ENCODE measurements around the gene SMOC2. TPM values are rescaled to one million over a fixed set of nuclear protein-coding genes. Genes with fewer than 3 reads are reported as not detected.

The SMOC2 gene
- total RNA-seq, 4 donors from 2014 or later = 45.8 to 130 (median 84.0) TPM

DNA sequence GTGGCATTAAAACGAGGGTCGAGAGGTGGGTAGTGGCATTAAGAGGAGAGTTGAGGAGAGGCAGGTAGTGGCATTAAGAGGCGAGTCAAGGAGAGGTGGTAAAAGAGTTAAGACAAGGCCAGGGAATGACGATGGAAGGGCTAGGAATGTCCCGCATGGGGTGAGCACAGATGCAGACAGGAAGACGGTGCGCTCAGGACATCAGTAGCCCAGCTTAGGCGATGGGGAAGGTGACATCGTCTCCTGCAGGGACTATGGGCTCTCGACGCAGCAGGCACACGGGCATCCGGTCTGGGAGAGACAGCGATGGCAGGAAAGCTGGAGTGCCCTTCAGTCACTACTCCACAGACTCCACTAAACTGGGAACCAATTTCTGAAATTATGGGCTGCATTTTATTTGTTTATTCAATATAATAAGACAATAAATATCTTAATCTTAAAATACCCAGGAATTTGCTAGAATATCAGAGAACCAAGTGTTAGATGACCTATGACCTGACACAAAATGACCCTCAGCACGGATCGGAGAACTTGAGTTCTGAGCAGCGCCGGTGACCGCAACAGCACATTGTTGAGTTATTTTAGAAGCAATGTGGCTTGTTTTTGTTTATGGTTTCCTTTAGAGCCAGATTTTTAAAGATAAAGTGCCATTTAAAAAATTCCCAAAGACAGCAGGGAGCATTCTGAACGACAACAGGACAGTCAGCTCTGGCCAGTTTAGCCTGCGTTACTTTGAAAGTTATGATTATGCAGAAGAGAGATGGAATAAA is 177.7 kb downstream of the SMOC2 start:
- WGBS = 63% methylated on average over 20 of the region's 21 CpGs
- H3K27me3 ChIP-seq = no peaks in the 10 kb centered on the region
- no peaks in the 10 kb centered on the region for H3K9me3 ChIP-seq
- TF ChIP-seq POLR2AphosphoS5 (IDR thresholded peaks at IDR 0.05) (no peak), POLR2A (IDR thresholded peaks at IDR 0.05; ENCODE audit: low read depth) (no peak), EP300 (IDR thresholded peaks at IDR 0.05) (no peak)
- TF ChIP-seq, protein P1, sequence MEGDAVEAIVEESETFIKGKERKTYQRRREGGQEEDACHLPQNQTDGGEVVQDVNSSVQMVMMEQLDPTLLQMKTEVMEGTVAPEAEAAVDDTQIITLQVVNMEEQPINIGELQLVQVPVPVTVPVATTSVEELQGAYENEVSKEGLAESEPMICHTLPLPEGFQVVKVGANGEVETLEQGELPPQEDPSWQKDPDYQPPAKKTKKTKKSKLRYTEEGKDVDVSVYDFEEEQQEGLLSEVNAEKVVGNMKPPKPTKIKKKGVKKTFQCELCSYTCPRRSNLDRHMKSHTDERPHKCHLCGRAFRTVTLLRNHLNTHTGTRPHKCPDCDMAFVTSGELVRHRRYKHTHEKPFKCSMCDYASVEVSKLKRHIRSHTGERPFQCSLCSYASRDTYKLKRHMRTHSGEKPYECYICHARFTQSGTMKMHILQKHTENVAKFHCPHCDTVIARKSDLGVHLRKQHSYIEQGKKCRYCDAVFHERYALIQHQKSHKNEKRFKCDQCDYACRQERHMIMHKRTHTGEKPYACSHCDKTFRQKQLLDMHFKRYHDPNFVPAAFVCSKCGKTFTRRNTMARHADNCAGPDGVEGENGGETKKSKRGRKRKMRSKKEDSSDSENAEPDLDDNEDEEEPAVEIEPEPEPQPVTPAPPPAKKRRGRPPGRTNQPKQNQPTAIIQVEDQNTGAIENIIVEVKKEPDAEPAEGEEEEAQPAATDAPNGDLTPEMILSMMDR (IDR thresholded peaks at IDR 0.05) = no peak
- H3K4me1 ChIP-seq = peaks cover 0 to 47% (median 28%) of the 10 kb centered on the region in 4 donors
- DNase-seq (ENCODE audit: extremely low spot score) = no peak
- H3K4me3 ChIP-seq = no peak overlapping the region
- intact Hi-C loops (cut with DNase I) = loop anchor here (5.0 kb wide), 1 partner anchor 264 kb away; no protein-coding TSS in a partner anchor
- peak overlapping the region in 2 of 4 donors; percentile 7 to 10 for H3K27ac ChIP-seq (replicated peaks in 1 of 4)
- H3K36me3 ChIP-seq = peaks cover 0 to 4% (median 0%) of the 10 kb centered on the region in 4 donors

DNA sequence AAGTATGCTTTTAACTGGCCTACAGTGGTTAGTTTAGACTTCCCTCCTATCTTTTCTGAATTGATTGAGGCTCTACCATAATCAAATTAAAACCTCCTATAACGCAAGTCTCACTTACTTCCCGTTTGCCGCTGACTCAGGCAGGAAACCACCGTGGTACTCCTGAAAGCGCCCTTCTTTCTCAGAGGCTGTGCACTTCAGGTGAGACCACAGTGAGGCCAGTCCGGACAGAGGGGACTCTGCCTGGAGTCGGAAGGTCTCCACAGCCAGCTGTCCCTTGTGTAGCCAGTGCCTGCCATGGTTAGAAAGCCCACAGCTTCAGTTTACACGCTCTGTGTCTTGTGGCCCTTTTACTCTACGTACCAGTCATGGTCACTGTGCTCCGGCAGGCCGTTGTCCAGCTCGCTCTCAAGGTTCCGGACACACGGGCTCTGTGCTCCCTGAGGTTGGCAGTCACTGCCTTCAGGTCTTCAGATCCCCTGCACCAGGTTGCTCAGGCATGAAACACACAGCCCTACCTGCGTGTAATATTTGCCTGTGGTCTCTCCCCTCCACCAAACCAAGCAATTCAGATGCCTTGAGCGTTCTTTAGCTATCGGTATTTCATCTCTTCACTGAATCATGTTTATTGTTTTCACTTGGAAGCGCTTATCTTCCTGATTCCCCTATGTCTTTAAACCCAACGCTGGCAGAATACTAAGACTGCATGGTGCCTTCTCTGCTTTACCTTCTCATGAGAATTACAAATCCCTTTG is 178.8 kb downstream of the SMOC2 start:
- H3K36me3 ChIP-seq = peaks cover 0 to 4% (median 0%) of the 10 kb centered on the region in 4 donors
- H3K27me3 ChIP-seq = no peaks in the 10 kb centered on the region
- H3K27ac ChIP-seq (replicated peaks in 1 of 4) = peak overlapping the region in 1 of 4 donors; percentile 7
- no peak overlapping the region for H3K4me3 ChIP-seq
- H3K9me3 ChIP-seq = no peaks in the 10 kb centered on the region
- 70% methylated on average over 19 of the region's 19 CpGs for WGBS
- intact Hi-C loops (cut with DNase I) = loop anchor here (5.0 kb wide), 1 partner anchor 263 kb away; no protein-coding TSS in a partner anchor
- no peak for DNase-seq (ENCODE audit: extremely low spot score)
- TF ChIP-seq, protein P1 (IDR thresholded peaks at IDR 0.05) = no peak
- TF ChIP-seq EP300 (IDR thresholded peaks at IDR 0.05) (no peak), POLR2AphosphoS5 (IDR thresholded peaks at IDR 0.05) (no peak), POLR2A (IDR thresholded peaks at IDR 0.05; ENCODE audit: low read depth) (no peak)
- peaks cover 0 to 47% (median 28%) of the 10 kb centered on the region in 4 donors for H3K4me1 ChIP-seq

DNA sequence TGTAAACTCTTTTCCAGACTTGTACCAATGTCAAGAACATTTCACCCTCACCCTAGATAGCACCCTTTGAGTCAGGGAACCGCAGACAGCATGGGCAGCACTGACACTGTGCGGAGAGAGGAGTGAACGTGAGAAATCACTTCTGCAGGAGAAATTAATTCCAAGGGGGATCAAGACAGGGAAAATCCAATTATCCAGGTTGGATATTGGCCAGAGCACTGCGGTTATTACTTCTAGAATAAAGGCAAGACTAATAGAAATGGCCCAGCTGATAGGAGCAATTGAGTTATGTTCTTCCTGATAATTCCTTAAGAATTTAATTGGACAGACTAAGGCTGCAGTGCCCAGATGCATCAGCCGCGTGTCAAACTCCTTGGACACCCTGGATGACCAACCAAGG is 179.6 kb downstream of the SMOC2 start:
- H3K9me3 ChIP-seq = no peaks in the 10 kb centered on the region
- intact Hi-C loops (cut with DNase I) = no loop called here
- DNase-seq (ENCODE audit: extremely low spot score) = no peak
- H3K36me3 ChIP-seq = peaks cover 0 to 1% (median 0%) of the 10 kb centered on the region in 4 donors
- peaks cover 0 to 47% (median 28%) of the 10 kb centered on the region in 4 donors for H3K4me1 ChIP-seq
- H3K27ac ChIP-seq (replicated peaks in 1 of 4) = no peak overlapping the region
- 71% methylated on average over 6 of the region's 6 CpGs for WGBS
- H3K27me3 ChIP-seq = no peaks in the 10 kb centered on the region
- TF ChIP-seq, protein P1 (IDR thresholded peaks at IDR 0.05) = no peak
- TF ChIP-seq POLR2AphosphoS5 (IDR thresholded peaks at IDR 0.05) (no peak), POLR2A (IDR thresholded peaks at IDR 0.05; ENCODE audit: low read depth) (no peak), EP300 (IDR thresholded peaks at IDR 0.05) (no peak)
- no peak overlapping the region for H3K4me3 ChIP-seq

DNA sequence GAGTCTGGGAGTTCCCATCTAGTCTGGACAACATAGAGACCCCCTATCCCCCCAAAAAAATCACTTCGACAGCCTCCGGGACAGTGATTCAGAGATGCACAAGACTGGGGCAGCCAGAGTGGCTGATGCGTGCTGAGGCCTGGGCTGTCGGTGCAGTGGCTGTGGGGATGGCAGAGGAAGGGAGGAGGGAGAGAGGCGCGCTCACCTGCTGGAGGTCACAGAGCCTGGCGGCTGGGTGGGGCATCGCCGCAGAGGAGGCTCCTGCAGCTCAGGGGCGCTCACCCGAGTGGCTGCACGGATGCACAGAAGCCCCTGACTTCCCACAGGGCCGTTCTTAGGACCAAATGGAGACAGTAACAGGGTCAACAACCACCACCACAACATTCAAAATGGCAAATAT is 182.8 kb downstream of the SMOC2 start:
- TF ChIP-seq POLR2AphosphoS5 (IDR thresholded peaks at IDR 0.05) (no peak), EP300 (IDR thresholded peaks at IDR 0.05) (no peak)
- Histone ChIP-seq H3K27me3 (no peaks in the 10 kb centered on the region), H3K36me3 (peaks cover 0 to 4% (median 0%) of the 10 kb centered on the region in 4 donors), H3K4me1 (peaks cover 0 to 53% (median 39%) of the 10 kb centered on the region in 4 donors), H3K4me3 (no peak overlapping the region), H3K9me3 (no peaks in the 10 kb centered on the region), H3K27ac (replicated peaks in 1 of 4) (no peak overlapping the region)
- no peak for DNase-seq (ENCODE audit: extremely low spot score)
- intact Hi-C loops (cut with DNase I) = no loop called here
- 91% methylated on average over 10 of the region's 13 CpGs for WGBS

DNA sequence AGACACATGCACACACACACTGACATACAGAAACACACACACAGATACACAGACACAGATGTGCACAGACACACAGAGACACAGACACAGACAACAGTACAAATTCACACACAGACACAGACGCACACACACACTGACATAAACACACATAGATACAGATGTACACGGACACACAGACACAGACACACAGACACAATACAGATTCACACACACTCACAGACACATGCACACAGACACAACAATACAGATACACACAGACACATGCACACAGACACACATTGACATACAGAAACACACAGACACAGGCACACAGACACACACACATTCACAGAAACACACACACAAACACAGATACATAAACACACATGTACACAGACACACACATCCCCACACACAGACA is 183.6 kb downstream of the SMOC2 start:
- no peak overlapping the region for H3K4me3 ChIP-seq
- no peak for TF ChIP-seq POLR2A (IDR thresholded peaks at IDR 0.05; ENCODE audit: low read depth)
- no peak for TF ChIP-seq EP300 (IDR thresholded peaks at IDR 0.05)
- TF ChIP-seq, protein P1 (IDR thresholded peaks at IDR 0.05) = no peak
- no peak for TF ChIP-seq POLR2AphosphoS5 (IDR thresholded peaks at IDR 0.05)
- no peaks in the 10 kb centered on the region for H3K27me3 ChIP-seq
- no peak overlapping the region for H3K27ac ChIP-seq (replicated peaks in 1 of 4)
- WGBS = 88% methylated on average over 2 of the region's 2 CpGs
- H3K36me3 ChIP-seq = peaks cover 0 to 4% (median 0%) of the 10 kb centered on the region in 4 donors
- intact Hi-C loops (cut with DNase I) = no loop called here
- peaks cover 0 to 53% (median 42%) of the 10 kb centered on the region in 4 donors for H3K4me1 ChIP-seq
- DNase-seq (ENCODE audit: extremely low spot score) = no peak
- H3K9me3 ChIP-seq = no peaks in the 10 kb centered on the region
